ENCODE results near the gene ABCD3.

The ABCD3 gene

DNA sequence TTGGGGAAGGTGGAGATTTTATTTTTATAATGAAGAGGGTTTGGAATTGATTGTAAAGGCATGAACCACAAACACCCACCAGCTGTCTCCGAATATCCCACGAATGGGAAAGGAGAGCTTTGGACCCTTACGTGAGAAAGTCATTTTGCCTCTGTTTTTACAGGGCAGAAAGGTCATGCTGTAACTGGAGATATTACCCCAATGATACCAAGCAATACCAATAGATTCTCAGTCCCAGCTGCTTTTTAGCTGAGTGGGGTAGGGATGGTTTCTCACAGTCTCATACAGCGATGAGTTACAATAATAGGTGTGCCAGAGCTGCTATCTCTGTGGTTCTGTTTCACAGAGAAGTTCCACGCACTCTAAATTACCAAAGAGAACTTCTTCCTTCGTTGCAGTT is 132.2 kb downstream of the ABCD3 start:
- DNase-seq (ENCODE audit: extremely low spot score) = no peak
- CTCF ChIA-PET = no interaction called here
- POLR2A ChIA-PET = interaction anchor here (0.8 kb wide), 1 partner anchor 8 kb away, joined by 3 read pairs; the partner anchor contains the start of gene F3
- no peak for TF ChIP-seq BHLHE40 (IDR thresholded peaks at IDR 0.05; ENCODE audit: borderline replicate concordance)
- TF ChIP-seq SUZ12 (IDR thresholded peaks at IDR 0.05) = no peak
- no peak for TF ChIP-seq CTBP1 (IDR thresholded peaks at IDR 0.05; ENCODE audit: borderline replicate concordance)
- TF ChIP-seq NFRKB (IDR thresholded peaks at IDR 0.05) = no peak
- TF ChIP-seq FOXK2 (IDR thresholded peaks at IDR 0.05) = no peak
- no peak for TF ChIP-seq HDGF (IDR thresholded peaks at IDR 0.05; ENCODE audit: borderline replicate concordance)
- no peak for TF ChIP-seq TARDBP (IDR thresholded peaks at IDR 0.05)
- no peak for TF ChIP-seq ELF4 (IDR thresholded peaks at IDR 0.05)
- TF ChIP-seq FOXM1 (IDR thresholded peaks at IDR 0.05; ENCODE audit: borderline replicate concordance) = no peak
- TF ChIP-seq, protein P1, sequence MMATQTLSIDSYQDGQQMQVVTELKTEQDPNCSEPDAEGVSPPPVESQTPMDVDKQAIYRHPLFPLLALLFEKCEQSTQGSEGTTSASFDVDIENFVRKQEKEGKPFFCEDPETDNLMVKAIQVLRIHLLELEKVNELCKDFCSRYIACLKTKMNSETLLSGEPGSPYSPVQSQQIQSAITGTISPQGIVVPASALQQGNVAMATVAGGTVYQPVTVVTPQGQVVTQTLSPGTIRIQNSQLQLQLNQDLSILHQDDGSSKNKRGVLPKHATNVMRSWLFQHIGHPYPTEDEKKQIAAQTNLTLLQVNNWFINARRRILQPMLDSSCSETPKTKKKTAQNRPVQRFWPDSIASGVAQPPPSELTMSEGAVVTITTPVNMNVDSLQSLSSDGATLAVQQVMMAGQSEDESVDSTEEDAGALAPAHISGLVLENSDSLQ (IDR thresholded peaks at IDR 0.05) = no peak
- TF ChIP-seq L3MBTL2 (conservative IDR thresholded peaks at IDR 0.05) = no peak
- TF ChIP-seq SP1 (IDR thresholded peaks at IDR 0.05) = no peak
- TF ChIP-seq ARNT (IDR thresholded peaks at IDR 0.05) = no peak
- no peak for TF ChIP-seq FOXA1 (IDR thresholded peaks at IDR 0.05)
- no peak for TF ChIP-seq LEF1 (IDR thresholded peaks at IDR 0.05; ENCODE audit: borderline replicate concordance)
- TF ChIP-seq ZNF384 (IDR thresholded peaks at IDR 0.05) = no peak

DNA sequence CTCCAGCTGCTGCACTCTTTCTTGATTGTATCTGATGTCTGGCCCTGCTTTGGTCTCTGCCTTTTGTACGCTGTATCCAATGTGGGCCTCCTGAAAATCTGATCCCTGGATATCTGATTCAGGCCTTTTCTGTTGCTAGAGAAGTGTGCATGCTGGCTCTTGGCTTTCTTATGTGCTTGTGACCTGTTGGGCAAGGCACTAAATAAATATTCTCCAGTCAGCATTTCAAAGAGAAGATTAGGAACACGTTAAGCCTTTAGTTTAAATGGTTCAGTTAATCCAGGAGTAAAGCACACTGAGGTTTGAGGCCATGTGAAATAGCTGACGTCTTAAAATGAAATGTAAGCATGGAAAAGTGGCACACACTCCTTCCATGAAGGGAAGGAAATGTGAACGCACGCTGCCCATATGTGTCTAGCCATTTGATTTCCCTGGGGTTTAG is 132.6 kb downstream of the ABCD3 start:
- DNase-seq (ENCODE audit: extremely low spot score) = no peak
- ChIA-PET CTCF (no interaction called here), POLR2A (interaction anchor here (0.8 kb wide), 1 partner anchor 9 kb away, joined by 3 read pairs; the partner anchor contains the start of gene F3)
- TF ChIP-seq TARDBP (IDR thresholded peaks at IDR 0.05) = no peak
- TF ChIP-seq BHLHE40 (IDR thresholded peaks at IDR 0.05; ENCODE audit: borderline replicate concordance) = no peak
- TF ChIP-seq CTBP1 (IDR thresholded peaks at IDR 0.05; ENCODE audit: borderline replicate concordance) = no peak
- no peak for TF ChIP-seq NFRKB (IDR thresholded peaks at IDR 0.05)
- TF ChIP-seq SP1 (IDR thresholded peaks at IDR 0.05) = no peak
- TF ChIP-seq ZNF384 (IDR thresholded peaks at IDR 0.05) = no peak
- no peak for TF ChIP-seq L3MBTL2 (conservative IDR thresholded peaks at IDR 0.05)
- TF ChIP-seq SUZ12 (IDR thresholded peaks at IDR 0.05) = no peak
- no peak for TF ChIP-seq HDGF (IDR thresholded peaks at IDR 0.05; ENCODE audit: borderline replicate concordance)
- no peak for TF ChIP-seq LEF1 (IDR thresholded peaks at IDR 0.05; ENCODE audit: borderline replicate concordance)
- TF ChIP-seq ARNT (IDR thresholded peaks at IDR 0.05) = no peak
- no peak for TF ChIP-seq FOXM1 (IDR thresholded peaks at IDR 0.05; ENCODE audit: borderline replicate concordance)
- TF ChIP-seq FOXK2 (IDR thresholded peaks at IDR 0.05) = no peak
- TF ChIP-seq, protein P1 (IDR thresholded peaks at IDR 0.05) = no peak
- no peak for TF ChIP-seq FOXA1 (IDR thresholded peaks at IDR 0.05)
- TF ChIP-seq ELF4 (IDR thresholded peaks at IDR 0.05) = no peak

DNA sequence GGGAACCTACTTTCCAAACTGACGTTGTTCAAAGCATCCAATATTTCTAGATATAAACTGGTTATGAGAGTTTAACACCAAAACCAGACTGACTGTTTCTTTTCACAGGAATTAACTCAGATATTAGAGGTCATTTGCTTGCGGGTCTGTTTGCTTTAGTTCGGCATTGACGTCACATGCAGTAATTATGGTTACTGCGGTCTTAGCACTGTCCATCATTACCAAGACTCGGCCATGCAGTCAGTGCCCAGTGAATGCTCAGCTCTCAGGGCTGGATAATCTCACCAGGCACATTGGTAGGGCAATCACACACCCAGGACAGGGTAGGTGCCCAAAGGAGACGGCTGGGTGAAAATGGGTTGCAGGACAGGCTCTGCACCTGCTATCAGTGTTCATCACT is 133.3 kb downstream of the ABCD3 start:
- no peak for TF ChIP-seq LEF1 (IDR thresholded peaks at IDR 0.05; ENCODE audit: borderline replicate concordance)
- TF ChIP-seq ELF4 (IDR thresholded peaks at IDR 0.05) = no peak
- TF ChIP-seq L3MBTL2 (conservative IDR thresholded peaks at IDR 0.05) = no peak
- no peak for TF ChIP-seq CTBP1 (IDR thresholded peaks at IDR 0.05; ENCODE audit: borderline replicate concordance)
- no peak for TF ChIP-seq TARDBP (IDR thresholded peaks at IDR 0.05)
- no peak for TF ChIP-seq HDGF (IDR thresholded peaks at IDR 0.05; ENCODE audit: borderline replicate concordance)
- TF ChIP-seq FOXK2 (IDR thresholded peaks at IDR 0.05) = no peak
- TF ChIP-seq BHLHE40 (IDR thresholded peaks at IDR 0.05; ENCODE audit: borderline replicate concordance) = no peak
- TF ChIP-seq SUZ12 (IDR thresholded peaks at IDR 0.05) = no peak
- no peak for TF ChIP-seq ZNF384 (IDR thresholded peaks at IDR 0.05)
- POLR2A ChIA-PET = no interaction called here
- DNase-seq (ENCODE audit: extremely low spot score) = no peak
- CTCF ChIA-PET = no interaction called here

DNA sequence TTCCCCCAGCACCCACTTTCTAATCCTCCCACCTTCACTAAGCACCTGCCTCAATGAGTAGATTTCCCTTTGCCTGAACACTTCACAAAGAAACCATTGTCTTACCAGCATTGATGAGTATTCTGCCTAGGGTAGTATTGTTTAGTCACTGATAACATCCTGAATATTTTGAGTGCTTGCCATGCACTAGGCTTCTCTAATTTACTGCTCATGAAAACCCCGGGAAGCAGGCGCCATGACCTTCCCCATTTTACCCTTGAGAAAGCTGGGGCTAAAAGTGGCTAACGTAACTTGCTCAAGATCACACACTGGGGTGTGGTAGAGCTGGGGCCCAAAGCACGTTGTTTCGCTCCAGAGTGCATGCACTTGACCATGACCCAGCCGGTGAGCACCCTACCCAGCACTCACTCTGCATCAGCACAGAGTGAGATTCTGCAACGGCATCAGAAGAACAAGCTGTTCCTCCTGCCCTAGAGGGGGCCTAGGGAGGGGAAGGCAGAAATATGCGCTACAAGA is 133.9 kb downstream of the ABCD3 start:
- TF ChIP-seq, protein P1 (IDR thresholded peaks at IDR 0.05) = no peak
- TF ChIP-seq L3MBTL2 (conservative IDR thresholded peaks at IDR 0.05) (no peak), BHLHE40 (IDR thresholded peaks at IDR 0.05; ENCODE audit: borderline replicate concordance) (no peak), FOXK2 (IDR thresholded peaks at IDR 0.05) (no peak)
- no peak for DNase-seq (ENCODE audit: extremely low spot score)
- CTCF ChIA-PET = no interaction called here
- POLR2A ChIA-PET = no interaction called here

DNA sequence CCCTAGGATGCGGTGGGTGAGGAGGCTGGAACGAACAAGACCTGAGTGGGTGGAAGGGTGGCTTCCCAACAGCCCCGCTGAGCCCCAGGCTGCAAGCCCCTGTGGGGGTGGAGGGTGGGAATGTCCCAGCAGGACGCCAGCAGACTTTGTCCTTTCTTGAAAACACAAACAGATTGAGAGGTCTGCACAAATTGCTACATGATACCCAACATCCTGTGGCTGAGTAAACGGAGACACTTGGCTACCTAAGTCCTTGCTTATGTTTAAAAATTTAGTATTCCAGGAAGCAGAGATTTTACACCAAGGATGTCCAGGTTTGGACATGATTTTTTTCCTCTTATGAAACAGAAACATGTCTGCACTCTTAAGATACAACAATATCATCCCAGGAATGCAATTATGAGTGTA is 135.1 kb downstream of the ABCD3 start:
- POLR2A ChIA-PET = no interaction called here
- TF ChIP-seq L3MBTL2 (conservative IDR thresholded peaks at IDR 0.05) (no peak), HDGF (IDR thresholded peaks at IDR 0.05; ENCODE audit: borderline replicate concordance) (no peak), TARDBP (IDR thresholded peaks at IDR 0.05) (no peak), FOXA1 (IDR thresholded peaks at IDR 0.05) (no peak), NFRKB (IDR thresholded peaks at IDR 0.05) (no peak), FOXK2 (IDR thresholded peaks at IDR 0.05) (no peak), CTBP1 (IDR thresholded peaks at IDR 0.05; ENCODE audit: borderline replicate concordance) (no peak), ARNT (IDR thresholded peaks at IDR 0.05) (no peak), BHLHE40 (IDR thresholded peaks at IDR 0.05; ENCODE audit: borderline replicate concordance) (no peak), ZNF384 (IDR thresholded peaks at IDR 0.05) (no peak)
- TF ChIP-seq, protein P1 (IDR thresholded peaks at IDR 0.05) = no peak
- no peak for DNase-seq (ENCODE audit: extremely low spot score)
- CTCF ChIA-PET = no interaction called here

DNA sequence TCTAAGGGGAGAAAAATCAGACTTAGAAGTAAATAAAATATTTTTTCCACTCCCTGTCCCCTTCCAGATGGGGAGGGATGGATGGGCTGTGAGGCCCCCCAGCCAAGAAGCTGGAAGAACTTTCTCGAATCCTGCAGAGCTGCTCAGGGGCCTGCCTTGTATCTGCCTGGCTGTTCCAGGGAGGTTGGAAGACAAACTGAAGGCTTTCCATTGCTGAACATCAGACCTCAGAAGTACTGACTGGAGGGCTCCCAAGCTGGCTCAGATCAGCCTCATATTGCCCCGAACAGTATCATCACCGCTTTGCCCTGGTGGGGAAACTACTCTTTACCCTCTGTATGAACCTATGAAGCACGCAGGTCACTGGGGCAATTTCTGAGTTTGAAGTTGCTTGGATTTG is 135.7 kb downstream of the ABCD3 start:
- ChIA-PET POLR2A (no interaction called here), CTCF (no interaction called here)

More for the DNA sequence above, 135.7 kb downstream of the ABCD3 start:
- TF ChIP-seq ZNF384 (IDR thresholded peaks at IDR 0.05) (no peak), ELF4 (IDR thresholded peaks at IDR 0.05) (no peak), TARDBP (IDR thresholded peaks at IDR 0.05) (no peak), FOXM1 (IDR thresholded peaks at IDR 0.05; ENCODE audit: borderline replicate concordance) (no peak), SUZ12 (IDR thresholded peaks at IDR 0.05) (no peak), CTBP1 (IDR thresholded peaks at IDR 0.05; ENCODE audit: borderline replicate concordance) (no peak), BHLHE40 (IDR thresholded peaks at IDR 0.05; ENCODE audit: borderline replicate concordance) (no peak), L3MBTL2 (conservative IDR thresholded peaks at IDR 0.05) (no peak), ARNT (IDR thresholded peaks at IDR 0.05) (no peak), NFRKB (IDR thresholded peaks at IDR 0.05) (no peak), LEF1 (IDR thresholded peaks at IDR 0.05; ENCODE audit: borderline replicate concordance) (no peak), FOXK2 (IDR thresholded peaks at IDR 0.05) (no peak), HDGF (IDR thresholded peaks at IDR 0.05; ENCODE audit: borderline replicate concordance) (no peak)
- no peak for DNase-seq (ENCODE audit: extremely low spot score)

Data from HEK293T (cell line).